GM21423 (cell line): ENCODE measurements around the gene GALNT2.

Source experiments
- ATAC-seq: cut with Tn5 transposase; IDR thresholded peaks from one replicate; pipeline ENCODE4 v1.9.1; 2021; ENCODE audit warnings: mild to moderate bottlenecking, moderate library complexity; ENCODE audit not compliant: unreplicated experiment

GALNT2 gene

DNA sequence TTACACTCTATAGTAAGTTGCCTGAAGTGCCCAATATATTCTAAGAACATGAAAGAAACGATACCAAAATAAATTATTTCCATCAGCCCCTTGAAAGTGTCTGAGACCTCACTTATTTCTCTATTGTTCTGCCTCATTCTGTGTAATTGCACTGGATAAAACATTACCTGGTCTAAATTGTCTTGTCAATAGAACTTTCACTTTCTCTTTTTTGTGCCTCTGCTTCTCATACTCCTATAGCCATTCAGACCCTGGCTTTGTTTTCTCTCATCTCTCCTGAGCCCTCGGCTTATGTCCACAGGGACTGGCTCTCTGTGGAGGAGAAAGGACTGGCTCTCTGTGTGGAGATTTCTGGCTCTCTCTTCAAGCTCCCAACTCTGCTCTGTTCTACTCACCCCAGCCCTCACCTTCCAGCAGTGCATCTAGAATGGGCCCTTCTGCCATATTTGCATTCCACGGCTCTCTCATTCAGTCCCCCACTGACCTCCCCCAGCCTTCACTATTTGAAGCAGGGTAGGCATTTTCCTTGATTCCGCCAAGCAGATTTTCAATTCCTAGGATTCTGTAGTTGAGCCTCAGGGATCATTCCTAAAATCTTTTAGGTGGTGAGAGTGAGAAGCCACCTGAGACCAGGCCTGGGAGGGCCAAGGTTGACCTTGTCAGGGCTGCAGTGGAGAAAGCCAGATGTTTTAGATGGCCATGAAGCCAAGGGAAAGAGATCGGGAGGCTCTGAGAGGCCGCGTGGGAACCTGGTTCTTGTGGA lies 15.9 kb upstream of the GALNT2 start:
- no peak for ATAC-seq

DNA sequence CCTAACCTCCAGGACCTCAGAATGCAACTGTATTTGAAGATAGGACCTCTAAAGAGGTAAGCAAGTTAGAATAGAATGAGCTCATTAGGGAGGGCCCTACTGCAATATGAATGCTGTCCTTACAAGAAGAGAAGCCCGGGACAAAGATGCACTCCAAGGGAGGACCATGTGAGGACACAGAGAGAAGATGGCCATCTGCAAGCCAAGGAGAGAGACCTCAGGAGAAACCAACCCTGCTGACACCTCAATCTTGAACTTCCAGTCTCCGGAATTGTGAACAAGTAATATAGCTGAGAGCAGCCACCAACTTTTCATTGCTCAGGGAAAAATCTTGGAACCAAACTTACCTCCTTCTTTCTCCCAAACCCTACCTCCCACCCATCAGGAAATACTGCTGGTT lies 15.0 kb upstream of the GALNT2 start:
- ATAC-seq = no peak

DNA sequence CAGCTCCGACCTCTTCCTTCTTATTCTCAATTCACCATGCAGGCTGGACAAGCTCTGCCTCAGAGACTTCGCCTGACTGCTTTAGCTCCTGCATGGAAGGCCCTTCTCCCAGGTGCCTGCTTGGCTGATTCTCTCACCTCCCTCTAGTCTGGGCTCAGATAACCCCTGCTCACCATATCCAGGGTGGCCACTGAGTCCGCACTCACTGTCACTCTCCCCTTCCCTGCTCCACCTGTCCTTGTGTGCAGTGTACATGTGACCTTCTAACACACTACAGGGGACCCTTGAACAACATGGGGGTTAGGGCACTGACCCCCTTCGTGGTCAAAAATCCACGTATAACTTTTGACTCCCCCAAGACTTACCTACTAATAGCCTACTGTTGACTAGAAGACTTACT lies 14.4 kb upstream of the GALNT2 start:
- no peak for ATAC-seq

GRCh38 chr1:230054092-230054749 lies 12.8 kb upstream of the GALNT2 start:
- no peak for ATAC-seq

GRCh38 chr1:230056098-230056497 lies 10.9 kb upstream of the GALNT2 start:
- no peak for ATAC-seq

- ATAC-seq = no peak
Measured at GRCh38 chr1:230057100-230057499, 9.9 kb upstream of the GALNT2 start.

- ATAC-seq = no peak
Measured at GRCh38 chr1:230057681-230058565, 9.1 kb upstream of the GALNT2 start.

DNA sequence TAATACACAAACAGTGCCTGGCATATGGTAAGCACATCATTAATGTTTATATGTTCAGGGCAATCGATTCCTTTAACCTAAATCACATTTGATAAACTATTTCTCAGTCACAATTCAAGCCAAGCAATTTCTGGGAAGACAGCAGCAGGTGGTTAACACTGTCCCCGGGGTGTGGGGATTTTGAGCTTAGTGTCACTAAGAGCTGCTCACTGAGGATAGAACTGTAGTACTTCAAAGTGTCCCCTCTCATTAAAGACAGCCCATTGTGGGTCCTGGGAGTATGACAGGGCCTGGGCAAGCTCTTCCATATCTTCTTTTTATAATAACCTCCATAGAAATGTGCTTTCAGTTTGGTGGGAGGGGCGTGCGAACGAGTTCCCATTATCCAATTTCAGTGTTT lies 8.4 kb upstream of the GALNT2 start:
- no peak for ATAC-seq

GRCh38 chr1:230061801-230062200 lies 5.2 kb upstream of the GALNT2 start:
- no peak for ATAC-seq

DNA sequence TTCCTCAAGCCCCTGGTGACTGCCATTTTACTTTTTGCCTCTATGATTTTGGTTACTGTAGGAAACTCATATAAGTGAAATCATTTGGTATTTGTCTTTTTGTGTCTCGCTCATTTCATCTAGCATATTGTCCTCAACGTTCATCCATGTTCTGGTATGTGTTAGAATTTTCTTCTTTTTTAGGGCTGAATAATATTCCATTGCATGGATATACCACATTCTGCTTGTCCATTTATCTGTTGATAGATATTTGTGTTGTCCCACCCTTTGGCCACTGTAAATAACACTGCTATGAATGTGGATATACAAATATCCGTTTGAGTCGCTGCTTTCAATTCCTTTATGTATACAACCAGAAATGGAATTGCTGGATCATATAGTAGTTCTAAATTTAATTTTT lies 4.5 kb upstream of the GALNT2 start:
- ATAC-seq = no peak

- no peak for ATAC-seq
Measured at GRCh38 chr1:230064283-230064682, 2.8 kb upstream of the GALNT2 start.

- ATAC-seq = no peak
Measured at GRCh38 chr1:230065161-230065560, 1.9 kb upstream of the GALNT2 start.

DNA sequence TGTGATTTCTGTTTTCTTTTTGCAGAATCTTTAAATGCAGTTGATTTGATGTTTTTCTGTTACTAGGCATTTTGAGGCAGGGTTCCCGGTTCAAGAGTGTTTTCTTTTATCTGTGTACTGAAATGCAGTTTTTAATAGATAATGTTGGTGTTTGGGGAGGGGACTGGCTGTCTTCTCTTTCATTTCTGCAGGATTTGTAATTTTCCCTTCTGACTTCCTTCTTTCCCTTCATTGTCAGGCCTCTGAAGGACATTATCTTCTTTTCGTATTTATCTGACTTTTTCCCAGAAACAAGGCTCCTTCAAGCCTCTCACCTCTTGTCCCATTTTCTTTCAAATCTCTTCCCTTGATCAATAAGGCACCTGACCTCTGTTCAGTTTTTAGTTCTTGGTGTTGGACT lies 1.5 kb upstream of the GALNT2 start:
- no peak for ATAC-seq

- no peak for ATAC-seq
Measured at GRCh38 chr1:230066031-230066430, 1.0 kb upstream of the GALNT2 start.

- peak; percentile 20 for ATAC-seq
Measured at GRCh38 chr1:230067419-230067870, 407 bp downstream of the GALNT2 start.

- no peak for ATAC-seq
Measured at GRCh38 chr1:230067871-230068620, 1.0 kb downstream of the GALNT2 start.

DNA sequence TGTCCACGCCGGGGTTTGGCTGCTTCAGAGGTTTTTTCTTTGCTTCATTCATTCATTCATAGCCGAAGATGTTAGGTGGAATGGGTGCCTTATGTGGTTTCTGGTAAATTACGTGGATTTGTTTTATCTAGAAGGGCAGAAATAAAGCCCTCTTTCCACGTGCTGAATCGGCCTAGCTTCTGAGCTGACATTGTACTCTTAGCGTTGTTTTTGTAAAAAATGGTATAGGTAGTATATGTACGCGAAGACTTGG lies 1.5 kb downstream of the GALNT2 start:
- ATAC-seq = no peak

DNA sequence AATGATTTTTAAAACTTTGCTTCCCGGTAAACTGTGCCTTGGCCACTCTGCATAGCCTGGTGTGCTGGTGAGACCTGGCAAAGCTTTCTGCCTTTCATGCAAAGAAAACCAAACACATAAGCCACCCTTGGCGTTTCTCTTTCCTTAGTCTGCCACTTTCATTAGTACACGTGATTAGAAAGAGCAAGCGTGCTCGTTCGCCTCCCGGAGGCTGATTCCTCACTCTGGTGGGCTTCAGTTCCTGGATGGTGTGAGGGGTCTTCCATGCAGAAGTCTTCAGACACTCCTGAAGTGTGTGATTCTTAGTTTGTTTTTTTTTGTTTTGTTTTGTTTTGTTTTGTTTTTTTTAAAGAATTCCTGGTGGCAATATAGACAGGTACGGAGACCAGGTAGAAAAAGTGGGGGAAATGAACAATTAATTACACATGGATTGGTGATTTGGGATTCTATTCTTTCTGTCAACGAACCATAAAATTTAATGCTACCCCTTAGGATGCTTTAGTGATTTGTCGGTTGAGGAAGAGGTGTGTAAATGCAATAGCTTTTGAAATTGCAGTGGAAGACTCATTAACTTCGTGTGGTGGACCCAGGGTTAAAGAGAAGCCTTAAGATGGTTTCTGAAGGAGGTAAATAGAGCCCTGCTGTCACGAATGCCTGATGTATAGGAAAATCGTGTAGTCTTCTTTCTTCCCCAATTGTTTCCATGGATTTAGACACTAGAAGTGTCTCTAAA lies 2.1 kb downstream of the GALNT2 start:
- no peak for ATAC-seq

DNA sequence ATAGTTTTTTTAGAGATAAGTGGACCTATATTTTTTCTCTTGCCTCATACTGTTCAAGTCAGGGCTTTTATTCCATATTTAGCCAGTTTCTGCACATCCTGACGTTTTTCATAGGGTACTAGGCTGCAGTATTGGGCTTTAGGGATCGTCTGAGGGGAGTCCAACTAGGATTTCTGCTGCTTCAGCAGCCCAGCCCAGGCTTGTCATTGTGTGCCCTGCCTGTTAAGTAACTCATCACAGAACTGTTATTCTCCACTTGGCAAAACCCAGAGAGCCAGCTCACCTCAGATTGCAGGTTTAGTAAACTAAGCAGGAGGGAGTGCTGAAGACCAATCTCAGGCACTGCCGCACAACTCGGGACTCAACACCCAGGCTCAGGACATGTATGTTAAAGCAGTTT lies 2.8 kb downstream of the GALNT2 start:
- ATAC-seq = no peak
